B cell (primary cell): ENCODE data around the gene SEMA3B. TPM values are rescaled to one million over a fixed set of nuclear protein-coding genes. Genes with fewer than 3 reads are reported as not detected.

Source experiments
- ATAC-seq: fragments of 200-7000 bp; cut with Tn5 transposase; one replicate; pipeline ENCODE4 v1.10.0; 2021; ENCODE audit warnings: low read depth, mild to moderate bottlenecking, moderate number of reproducible peaks, moderate library complexity
- CTCF ChIA-PET: fragments of 350-600 bp; sonication (Branson Sonifier 250); formaldehyde crosslinking; loops from one replicate; lab custom pipeline; 2021; ENCODE audit warnings: antibody characterized with exemption, inconsistent platforms; lab: Charles Lee
- POLR2A ChIA-PET: fragments of 350-600 bp; sonication (Branson Sonifier 250); formaldehyde crosslinking; loops from one replicate; lab custom pipeline; 2021; ENCODE audit warnings: antibody characterized with exemption; lab: Charles Lee
- DNase-seq: peaks from one replicate; pipeline ENCODE4 v3.0.0; 2013
- H2AFZ ChIP-seq: 2 replicates; pipeline ENCODE4 v1.6.1; 2012; ENCODE audit warnings: mild to moderate bottlenecking, low read depth, low read length; ENCODE audit not compliant: insufficient read depth, poor library complexity, severe bottlenecking
- H3K27ac ChIP-seq, 2 donors: 1 replicate in 1 of 2; 2 replicates in 1 of 2; pipeline ENCODE4 v1.5.1; 2012 to 2013; ENCODE audit warnings: low read length in 2 of 2, mild to moderate bottlenecking in 2 of 2, moderate library complexity in 1 of 2
- H3K27me3 ChIP-seq, 4 experiments: fragments of 200-600 bp in 1 of 4; sonication (generic) in 1 of 4; replicated peaks in 1 of 4; 1 replicate in 2 of 4; 2 replicates in 2 of 4; pipeline versions ENCODE4 v1.6.1 to v1.7.0; 2013 to 2016; ENCODE audit warnings: low read length in 3 of 4, mild to moderate bottlenecking in 2 of 4, mixed read lengths in 1 of 4, moderate library complexity in 1 of 4; ENCODE audit not compliant: insufficient read depth in 4 of 4, control insufficient read depth in 3 of 4; ENCODE audit errors: control extremely low read depth in 1 of 4
- H3K36me3 ChIP-seq, 2 experiments: replicated peaks in 1 of 2; 1 replicate in 1 of 2; 2 replicates in 1 of 2; pipeline versions ENCODE4 v1.6.1 to v1.7.1; 2013; ENCODE audit warnings: low read length in 1 of 2; ENCODE audit not compliant: insufficient read depth in 2 of 2, control insufficient read depth in 1 of 2; ENCODE audit errors: control extremely low read depth in 1 of 2, extremely low read depth in 1 of 2
- H3K4me1 ChIP-seq, 2 donors: fragments of 200-600 bp in 1 of 2; sonication (generic) in 1 of 2; 1 replicate in 1 of 2; 2 replicates in 1 of 2; pipeline versions ENCODE4 v1.5.1 to v1.6.1; 2013 to 2017; ENCODE audit warnings: low read length in 2 of 2; ENCODE audit not compliant: control insufficient read depth in 2 of 2, insufficient read depth in 2 of 2
- H3K4me2 ChIP-seq: replicated peaks from 2 replicates; pipeline ENCODE3; 2012; ENCODE audit warnings: mild to moderate bottlenecking, low read depth, low read length; ENCODE audit not compliant: poor library complexity, severe bottlenecking
- H3K4me3 ChIP-seq, 5 experiments: fragments of 200-600 bp in 1 of 5; sonication (generic) in 1 of 5; 1 replicate in 3 of 5; 2 replicates in 2 of 5; pipeline versions ENCODE4 v1.5.1 to v1.7.0; 2011 to 2016; ENCODE audit warnings: low read length in 4 of 5, mild to moderate bottlenecking in 4 of 5, low read depth in 2 of 5, control low read depth in 1 of 5, moderate library complexity in 1 of 5; ENCODE audit not compliant: insufficient read depth in 1 of 5; ENCODE audit errors: control extremely low read depth in 1 of 5, extremely low read depth in 1 of 5
- H3K79me2 ChIP-seq: fragments of 200-600 bp; sonication (generic); one replicate; pipeline ENCODE4 v1.6.0; 2016; ENCODE audit warnings: low read length; ENCODE audit not compliant: control insufficient read depth, insufficient read depth
- H3K9ac ChIP-seq: fragments of 200-600 bp; sonication (generic); 2 replicates; pipeline ENCODE4 v1.6.1; 2017; ENCODE audit warnings: mild to moderate bottlenecking, low read length, moderate library complexity
- H3K9me3 ChIP-seq, 3 donors: one replicate each; pipeline versions ENCODE4 v1.6.1 to v1.7.1; 2013; ENCODE audit warnings: low read length in 2 of 3; ENCODE audit not compliant: control insufficient read depth in 2 of 3, insufficient read depth in 1 of 3; ENCODE audit errors: control extremely low read depth in 1 of 3
- H4K20me1 ChIP-seq: 2 replicates; pipeline ENCODE4 v1.6.0; 2012; ENCODE audit warnings: mild to moderate bottlenecking, low read length; ENCODE audit not compliant: insufficient read depth, control insufficient read depth, poor library complexity, severe bottlenecking
- H3K27ac Mint-ChIP-seq: one replicate; pipeline ENCODE4 v1.8.0; 2021; ENCODE audit warnings: mixed read lengths
- H3K27me3 Mint-ChIP-seq: one replicate; pipeline ENCODE4 v1.8.0; 2021; ENCODE audit warnings: mixed read lengths
- H3K4me1 Mint-ChIP-seq: one replicate; pipeline ENCODE4 v1.8.0; 2021; ENCODE audit warnings: mixed read lengths
- H3K4me3 Mint-ChIP-seq: one replicate; pipeline ENCODE4 v1.8.0; 2021; ENCODE audit warnings: mixed read lengths
- H3K9me3 Mint-ChIP-seq: one replicate; pipeline ENCODE4 v1.8.0; 2022; ENCODE audit warnings: mixed read lengths; ENCODE audit not compliant: insufficient read depth
- CTCF ChIP-seq: fragments of 200-600 bp; IDR thresholded peaks from one replicate; pipeline ENCODE4 v1.8.0; 2022; ENCODE audit warnings: antibody characterized with exemption, mild to moderate bottlenecking
- EZH2 ChIP-seq: IDR thresholded peaks from 2 replicates; pipeline ENCODE4 v1.6.1; 2012; ENCODE audit warnings: borderline replicate concordance, low read depth, mild to moderate bottlenecking, moderate library complexity, low read length; ENCODE audit not compliant: insufficient read depth, poor library complexity, severe bottlenecking
- WGBS: methylation state at CpG from one replicate; pipeline ENCODE4 v1.1.5; 2013; ENCODE audit warnings: missing lambda C conversion rate; ENCODE audit not compliant: insufficient coverage; 5-methylcytosine and 5-hydroxymethylcytosine counted together
- intact Hi-C: fragments of 100-400 bp; cut with micrococcal nuclease; formaldehyde crosslinking; loops from one replicate; pipeline ENCODE4 v1.10.0; 2022
- polyA plus RNA-seq: library from polyadenylated mRNA; depleted of rRNA; stranded (reverse); fragments of >200 nt; gene quantifications from 2 replicates; pipeline ENCODE4 v1.2.3, GENCODE V29; 2012
- total RNA-seq, 2 donors: library from RNA; stranded (reverse); fragments of 120-200 nt in 1 of 2; gene quantifications; 1 replicate in 1 of 2; 2 replicates in 1 of 2; pipeline versions ENCODE4 v1.2.3 to v1.2.4, GENCODE V29; 2013 to 2022

Gene SEMA3B
- total and polyA plus RNA-seq, 2 donors (not counting 1 experiment from before 2014, with no cell fraction given) = 0.34 to 0.52 TPM

GRCh38 chr3:50258029-50258680 is 10.8 kb upstream of the SEMA3B start:
- 96% methylated on average over 10 of the region's 17 CpGs for WGBS
- Histone ChIP-seq H3K27ac (no peak overlapping the region), H2AFZ (no peak overlapping the region), H3K9ac (no peak overlapping the region), H4K20me1 (peaks cover 66% of the 10 kb centered on the region), H3K27me3 (no peaks in the 10 kb centered on the region), H3K36me3 (peaks cover 0 to 48% of the 10 kb centered on the region in 2 experiments), H3K4me2 (no peak overlapping the region), H3K4me3 (no peak overlapping the region), H3K79me2 (peaks cover 24% of the 10 kb centered on the region), H3K9me3 (no peaks in the 10 kb centered on the region), H3K4me1 (peaks cover 12 to 23% of the 10 kb centered on the region in 2 donors)
- CTCF ChIA-PET = interaction anchor here (0.6 to 27.3 kb wide), 8 partner anchors 8 to 261 kb away, joined by 3 to 596 read pairs (median 4); partner anchors contain the start of genes GNAI2 and HYAL2
- Mint-ChIP-seq H3K27me3 (no peaks in the 10 kb centered on the region), H3K9me3 (no peaks in the 10 kb centered on the region), H3K4me3 (no peak overlapping the region), H3K4me1 (peaks cover 20% of the 10 kb centered on the region), H3K27ac (no peak overlapping the region)
- intact Hi-C loops = no loop called here
- TF ChIP-seq CTCF (no peak), EZH2 (no peak)
- no peak for DNase-seq
- ATAC-seq = no peak
- POLR2A ChIA-PET = interaction anchor here (1.1 to 2.0 kb wide), 2 partner anchors 11 to 30 kb away, joined by 4 to 21 read pairs; no protein-coding TSS in a partner anchor

- intact Hi-C loops = no loop called here
- Mint-ChIP-seq H3K27ac (no peak overlapping the region), H3K4me1 (peaks cover 17% of the 10 kb centered on the region), H3K4me3 (no peak overlapping the region), H3K27me3 (no peaks in the 10 kb centered on the region), H3K9me3 (no peaks in the 10 kb centered on the region)
- H3K27me3 ChIP-seq = no peaks in the 10 kb centered on the region
- H3K4me1 ChIP-seq = peaks cover 12 to 23% of the 10 kb centered on the region in 2 donors
- H3K9ac ChIP-seq = no peak overlapping the region
- H3K9me3 ChIP-seq = no peaks in the 10 kb centered on the region
- DNase-seq (no peak), ATAC-seq (no peak)
- no peak overlapping the region for H3K4me3 ChIP-seq
- no peak for TF ChIP-seq EZH2
- TF ChIP-seq CTCF = no peak
- no peak overlapping the region for H3K27ac ChIP-seq
- 96% methylated on average over 10 of the region's 16 CpGs for whole genome bisulfite sequencing
- H4K20me1 ChIP-seq = peaks cover 58% of the 10 kb centered on the region
- H3K36me3 ChIP-seq = peaks cover 0 to 41% of the 10 kb centered on the region in 2 experiments
- H3K4me2 ChIP-seq = no peak overlapping the region
- H3K79me2 ChIP-seq = peaks cover 16% of the 10 kb centered on the region
- ChIA-PET POLR2A (interaction anchor here (1.1 to 2.0 kb wide), 2 partner anchors 12 to 31 kb away, joined by 4 to 21 read pairs; no protein-coding TSS in a partner anchor), CTCF (interaction anchor here (0.6 to 27.3 kb wide), 8 partner anchors 8 to 260 kb away, joined by 3 to 596 read pairs (median 4); partner anchors contain the start of genes GNAI2 and HYAL2)
- H2AFZ ChIP-seq = no peak overlapping the region
These were observed 10.0 kb upstream of the SEMA3B start for GRCh38 chr3:50258979-50259378.
